ENCODE measurements around the gene C2orf68.
"Not testable (repeated sequence)": the region's sequence is repeated elsewhere in the genome, so short reads cannot be mapped to it uniquely, and the experiment has no call there.

GRCh38 chr2:85614757-85615156 lies 2.9 kb upstream of the C2orf68 start:
- not testable (repeated sequence) for TF ChIP-seq CTCF (IDR thresholded peaks at IDR 0.05); ZFX (IDR thresholded peaks at IDR 0.05; ENCODE audit: borderline replicate concordance)

Data from 22Rv1 (cell line).